Measurements from ENCODE around the gene STPG4.

STPG4 gene

GRCh38 chr2:47052847-47053246, 102.3 kb downstream of the STPG4 start:
- DNase-seq (ENCODE audit: low spot score), result no peak

- DNase-seq (ENCODE audit: low spot score), result no peak
These were observed 103.5 kb downstream of the STPG4 start for GRCh38 chr2:47051562-47051961.

GRCh38 chr2:47050762-47051161, 104.3 kb downstream of the STPG4 start:
- no peak for DNase-seq (ENCODE audit: low spot score)

DNA sequence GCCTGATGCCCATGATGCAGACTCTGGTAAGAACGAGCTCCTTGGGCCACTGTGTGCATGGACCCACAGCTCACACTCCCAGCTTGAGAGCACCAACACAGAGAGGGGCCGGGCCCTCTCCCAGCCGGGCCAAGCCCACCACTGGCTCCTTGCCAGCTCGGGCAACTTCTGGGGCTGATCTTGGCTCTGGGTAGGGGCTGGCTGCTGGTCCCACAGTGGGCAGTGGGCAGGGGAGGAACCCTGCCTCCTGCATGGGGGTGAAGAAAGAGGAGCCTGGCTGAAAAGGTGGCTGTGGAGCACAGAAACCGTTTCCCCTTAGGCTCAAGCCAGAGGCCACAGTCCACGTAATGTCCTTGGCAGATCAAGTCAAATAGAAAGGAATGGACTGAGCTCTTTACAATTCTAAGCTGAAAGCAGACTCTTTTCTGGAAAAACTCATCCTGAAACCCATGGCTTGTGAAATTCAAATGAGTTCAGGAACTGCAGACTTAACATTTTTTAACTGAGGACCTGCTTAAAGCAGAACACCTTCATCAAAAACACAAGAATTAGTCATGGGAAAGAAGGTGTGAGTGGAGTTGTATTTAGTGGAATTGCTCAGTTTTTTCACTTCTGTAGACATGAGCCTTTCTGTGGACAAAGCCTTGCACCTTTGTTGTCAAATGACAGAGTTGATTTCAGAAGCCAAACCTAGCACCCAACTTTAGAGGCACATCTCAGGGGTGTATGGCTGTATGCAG, 104.9 kb downstream of the STPG4 start:
- no peak for DNase-seq (ENCODE audit: low spot score)

GRCh38 chr2:47049502-47049901, 105.6 kb downstream of the STPG4 start:
- DNase-seq (ENCODE audit: low spot score), result no peak

DNA sequence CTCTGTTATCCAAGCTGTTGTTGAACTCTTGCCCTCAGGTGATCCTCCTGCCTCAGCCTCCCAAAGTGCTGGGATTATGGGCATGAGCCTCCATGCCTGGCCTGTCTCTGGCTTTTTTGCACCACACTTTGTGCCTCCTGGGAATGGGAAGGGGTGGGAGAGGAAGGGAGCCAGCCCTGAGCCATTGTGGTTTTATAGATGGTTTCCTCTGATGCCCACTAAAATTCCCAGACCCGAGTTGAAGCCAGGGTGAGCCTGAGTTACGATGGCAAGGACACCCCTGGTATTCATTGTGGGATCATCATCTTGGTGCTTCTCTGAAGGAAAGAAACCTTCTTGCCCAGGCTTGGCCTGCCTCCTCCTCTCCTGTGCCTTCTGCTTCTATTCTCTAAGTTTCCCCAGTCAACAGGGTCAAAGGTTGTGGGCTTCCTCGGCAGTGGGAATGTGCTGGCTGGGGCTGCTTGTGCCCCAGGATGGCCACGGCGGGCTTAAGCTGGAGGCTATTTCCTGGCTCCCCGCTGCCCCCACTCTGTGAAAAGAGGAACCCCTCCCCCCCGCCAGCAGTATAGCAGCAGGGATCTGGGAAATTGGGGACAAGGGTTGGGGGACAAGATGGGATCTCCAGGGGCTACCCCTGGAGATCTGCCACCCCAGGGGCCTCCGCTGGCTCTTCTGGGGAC, 106.2 kb downstream of the STPG4 start:
- DNase-seq (ENCODE audit: low spot score), result no peak

GRCh38 chr2:47046271-47046670, 108.8 kb downstream of the STPG4 start:
- DNase-seq (ENCODE audit: low spot score), result no peak

DNA sequence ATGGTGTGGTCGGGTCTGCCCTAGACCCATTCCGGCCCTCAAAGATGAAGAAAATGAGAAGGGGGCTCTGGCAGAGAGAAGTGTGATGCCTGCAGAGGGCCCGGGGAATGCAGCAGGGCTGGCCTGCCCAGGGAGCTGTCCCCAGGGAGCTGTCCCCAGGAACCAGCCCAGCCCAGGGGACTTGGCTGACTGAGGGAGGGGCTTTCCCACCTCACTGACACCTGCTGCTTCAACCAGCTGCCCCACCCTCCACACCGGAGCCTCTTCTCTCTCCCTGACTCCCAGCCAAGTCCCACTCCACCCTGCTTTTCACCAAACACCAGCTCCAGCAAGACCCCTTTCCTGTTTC, 111.2 kb downstream of the STPG4 start:
- DNase-seq (ENCODE audit: low spot score), result no peak

DNA sequence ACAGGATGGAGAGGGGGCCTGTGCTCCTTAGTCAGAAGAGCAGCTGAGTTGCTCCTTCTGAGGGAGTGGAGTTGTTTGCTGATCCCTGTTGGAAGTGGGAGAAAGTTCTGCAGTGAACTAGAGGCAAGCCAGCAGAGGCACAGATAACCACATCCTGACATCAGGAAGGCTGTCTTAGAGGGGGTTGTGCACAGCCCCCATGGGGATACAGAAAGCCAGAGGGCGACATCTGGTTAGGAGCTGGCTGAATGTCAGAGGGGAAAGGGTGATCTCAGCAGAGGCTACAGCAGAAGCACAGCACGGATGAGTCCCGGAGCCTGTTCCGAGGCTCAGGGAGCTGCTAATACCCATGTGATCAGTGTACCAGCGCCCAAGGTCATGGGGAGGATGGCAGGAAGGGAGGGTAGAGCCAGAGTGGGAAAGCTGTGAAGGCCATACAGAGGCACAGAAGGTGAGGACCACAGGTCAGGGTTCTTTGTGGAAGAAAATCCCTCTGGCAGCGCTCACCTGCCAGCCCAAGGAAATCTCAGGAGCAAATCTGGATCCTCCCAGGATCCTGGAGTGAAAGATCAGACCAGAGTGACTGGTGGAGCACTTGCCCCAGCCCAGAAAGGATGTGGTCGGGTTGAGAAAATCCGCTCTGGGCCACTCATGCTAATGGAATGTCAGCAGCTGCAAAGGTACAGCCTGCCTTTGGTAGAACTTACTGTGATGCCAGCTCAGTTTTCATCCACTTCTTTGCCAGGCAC, 111.8 kb downstream of the STPG4 start:
- DNase-seq (ENCODE audit: low spot score), result no peak

GRCh38 chr2:47041891-47042684, 113.0 kb downstream of the STPG4 start:
- DNase-seq (ENCODE audit: low spot score), result no peak

DNA sequence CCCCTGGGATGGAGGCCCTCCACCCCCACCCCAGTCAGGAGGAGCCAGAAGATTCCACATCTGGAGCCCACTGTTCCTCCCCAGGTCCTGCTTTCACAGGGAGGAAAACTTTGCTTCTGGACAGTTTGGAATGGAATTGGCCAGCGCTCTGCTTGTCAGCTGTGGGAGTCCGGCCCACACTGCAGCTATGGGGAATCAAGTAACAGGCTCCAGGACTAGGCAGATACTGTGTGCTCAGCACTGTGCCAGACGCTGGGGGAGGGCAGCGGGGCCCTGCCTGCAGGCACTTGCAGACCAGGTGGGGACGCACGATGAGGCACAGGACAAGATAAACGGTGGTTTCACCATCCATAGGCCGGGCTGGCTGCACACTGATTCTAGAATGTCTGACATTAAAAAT, 114.0 kb downstream of the STPG4 start:
- no peak for DNase-seq (ENCODE audit: low spot score)

GRCh38 chr2:47040651-47041050, 114.5 kb downstream of the STPG4 start:
- DNase-seq (ENCODE audit: low spot score), result no peak

- no peak for DNase-seq (ENCODE audit: low spot score)
These were observed 115.1 kb downstream of the STPG4 start for GRCh38 chr2:47039913-47040562.

DNA sequence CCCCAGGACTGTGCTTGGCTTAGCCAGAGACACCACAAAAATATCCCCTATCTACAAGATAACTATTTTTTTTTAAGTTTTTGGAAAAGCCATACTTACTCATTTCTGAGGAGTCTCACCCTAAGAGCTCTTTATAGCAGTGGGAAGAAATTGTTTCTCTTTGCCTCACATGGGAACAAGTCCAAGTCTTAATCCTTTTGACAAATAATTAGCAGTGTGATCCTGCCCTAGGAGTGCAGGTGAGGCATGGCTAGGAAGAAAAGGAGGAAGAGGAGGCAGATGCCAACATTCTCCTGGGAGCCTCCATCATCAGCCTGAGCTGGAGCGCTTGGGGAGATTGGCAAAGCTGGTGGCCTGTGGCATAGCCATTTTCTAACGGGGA, 115.6 kb downstream of the STPG4 start:
- DNase-seq (ENCODE audit: low spot score), result no peak

GRCh38 chr2:47038656-47039488, 116.2 kb downstream of the STPG4 start:
- DNase-seq (ENCODE audit: low spot score), result no peak

- DNase-seq (ENCODE audit: low spot score), result no peak
These were observed 117.4 kb downstream of the STPG4 start for GRCh38 chr2:47037678-47038077.
